ENCODE data around the gene ABCA9. TPM values are rescaled to one million over a fixed set of nuclear protein-coding genes. Genes with fewer than 3 reads are reported as not detected.

ABCA9 gene
- total and polyA plus RNA-seq, 2 experiments from 2014 or later: not detected

DNA sequence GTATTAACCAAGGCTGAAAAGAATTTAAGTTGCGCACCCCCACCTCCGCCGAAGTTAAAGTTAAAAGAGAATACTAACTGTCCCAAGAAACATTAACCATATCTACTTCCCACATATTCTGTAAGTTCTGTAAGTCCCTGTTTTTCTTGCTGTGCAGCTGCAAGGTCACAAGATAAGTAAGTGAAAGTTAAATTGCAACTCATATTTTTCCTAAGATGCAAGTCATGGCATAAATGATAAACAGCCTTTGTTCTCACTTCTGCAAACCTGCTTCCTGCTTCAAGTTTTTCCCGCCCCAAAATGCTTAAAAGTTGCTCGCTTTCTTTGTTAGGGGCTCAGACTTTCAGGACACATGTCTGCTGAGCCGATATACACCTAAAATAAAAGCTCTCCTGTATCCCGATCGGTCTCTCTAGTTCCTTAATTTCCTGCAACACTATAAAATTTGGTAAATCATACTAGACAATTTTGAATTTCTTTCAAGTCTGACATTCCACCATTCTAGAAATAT is 32.6 kb upstream of the ABCA9 start (continued):
- TF ChIP-seq JUNB (IDR thresholded peaks at IDR 0.05; ENCODE audit: unreplicated experiment): no peak
- TF ChIP-seq NANOG (IDR thresholded peaks at IDR 0.05; ENCODE audit: borderline replicate concordance): no peak
- TF ChIP-seq, protein P1, sequence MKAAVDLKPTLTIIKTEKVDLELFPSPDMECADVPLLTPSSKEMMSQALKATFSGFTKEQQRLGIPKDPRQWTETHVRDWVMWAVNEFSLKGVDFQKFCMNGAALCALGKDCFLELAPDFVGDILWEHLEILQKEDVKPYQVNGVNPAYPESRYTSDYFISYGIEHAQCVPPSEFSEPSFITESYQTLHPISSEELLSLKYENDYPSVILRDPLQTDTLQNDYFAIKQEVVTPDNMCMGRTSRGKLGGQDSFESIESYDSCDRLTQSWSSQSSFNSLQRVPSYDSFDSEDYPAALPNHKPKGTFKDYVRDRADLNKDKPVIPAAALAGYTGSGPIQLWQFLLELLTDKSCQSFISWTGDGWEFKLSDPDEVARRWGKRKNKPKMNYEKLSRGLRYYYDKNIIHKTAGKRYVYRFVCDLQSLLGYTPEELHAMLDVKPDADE (IDR thresholded peaks at IDR 0.05): no peak

DNA sequence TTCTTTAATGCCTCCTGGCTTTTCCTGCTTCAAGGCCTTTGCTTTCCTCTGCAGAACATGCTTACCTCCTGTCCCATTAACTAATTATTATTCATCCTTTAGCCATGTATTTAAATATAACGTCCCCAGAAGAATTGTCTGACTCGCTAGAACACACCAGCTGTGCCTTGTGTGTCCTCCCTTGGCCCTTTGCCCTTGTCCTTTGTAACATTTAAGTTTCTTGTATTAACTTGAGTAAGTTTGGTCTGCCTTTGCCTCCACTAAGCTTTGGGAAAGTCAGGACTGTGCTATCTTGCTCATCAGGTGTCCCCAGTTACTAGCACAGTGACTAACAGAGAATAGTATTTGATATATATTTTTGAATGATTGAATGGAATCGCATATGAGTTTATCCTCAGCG is 29.6 kb upstream of the ABCA9 start:
- no peak overlapping the region for H3K27ac ChIP-seq (ENCODE audit: low read depth)
- no peaks in the 10 kb centered on the region for H3K27me3 ChIP-seq (ENCODE audit: insufficient read depth)
- no peak overlapping the region for H3K4me3 ChIP-seq

More for the DNA sequence above, 29.6 kb upstream of the ABCA9 start:
- ATAC-seq (no peak), DNase-seq (ENCODE audit: low spot score) (no peak)
- no peaks in the 10 kb centered on the region for H3K79me2 ChIP-seq (replicated peaks; ENCODE audit: insufficient read depth)
- TF ChIP-seq EZH2phosphoT487 (IDR thresholded peaks at IDR 0.05; ENCODE audit: unreplicated experiment): no peak
- TF ChIP-seq EZH2 (IDR thresholded peaks at IDR 0.05; ENCODE audit: low read depth, unreplicated experiment): no peak
- TF ChIP-seq JUNB (IDR thresholded peaks at IDR 0.05; ENCODE audit: unreplicated experiment): no peak
- TF ChIP-seq, protein P2, sequence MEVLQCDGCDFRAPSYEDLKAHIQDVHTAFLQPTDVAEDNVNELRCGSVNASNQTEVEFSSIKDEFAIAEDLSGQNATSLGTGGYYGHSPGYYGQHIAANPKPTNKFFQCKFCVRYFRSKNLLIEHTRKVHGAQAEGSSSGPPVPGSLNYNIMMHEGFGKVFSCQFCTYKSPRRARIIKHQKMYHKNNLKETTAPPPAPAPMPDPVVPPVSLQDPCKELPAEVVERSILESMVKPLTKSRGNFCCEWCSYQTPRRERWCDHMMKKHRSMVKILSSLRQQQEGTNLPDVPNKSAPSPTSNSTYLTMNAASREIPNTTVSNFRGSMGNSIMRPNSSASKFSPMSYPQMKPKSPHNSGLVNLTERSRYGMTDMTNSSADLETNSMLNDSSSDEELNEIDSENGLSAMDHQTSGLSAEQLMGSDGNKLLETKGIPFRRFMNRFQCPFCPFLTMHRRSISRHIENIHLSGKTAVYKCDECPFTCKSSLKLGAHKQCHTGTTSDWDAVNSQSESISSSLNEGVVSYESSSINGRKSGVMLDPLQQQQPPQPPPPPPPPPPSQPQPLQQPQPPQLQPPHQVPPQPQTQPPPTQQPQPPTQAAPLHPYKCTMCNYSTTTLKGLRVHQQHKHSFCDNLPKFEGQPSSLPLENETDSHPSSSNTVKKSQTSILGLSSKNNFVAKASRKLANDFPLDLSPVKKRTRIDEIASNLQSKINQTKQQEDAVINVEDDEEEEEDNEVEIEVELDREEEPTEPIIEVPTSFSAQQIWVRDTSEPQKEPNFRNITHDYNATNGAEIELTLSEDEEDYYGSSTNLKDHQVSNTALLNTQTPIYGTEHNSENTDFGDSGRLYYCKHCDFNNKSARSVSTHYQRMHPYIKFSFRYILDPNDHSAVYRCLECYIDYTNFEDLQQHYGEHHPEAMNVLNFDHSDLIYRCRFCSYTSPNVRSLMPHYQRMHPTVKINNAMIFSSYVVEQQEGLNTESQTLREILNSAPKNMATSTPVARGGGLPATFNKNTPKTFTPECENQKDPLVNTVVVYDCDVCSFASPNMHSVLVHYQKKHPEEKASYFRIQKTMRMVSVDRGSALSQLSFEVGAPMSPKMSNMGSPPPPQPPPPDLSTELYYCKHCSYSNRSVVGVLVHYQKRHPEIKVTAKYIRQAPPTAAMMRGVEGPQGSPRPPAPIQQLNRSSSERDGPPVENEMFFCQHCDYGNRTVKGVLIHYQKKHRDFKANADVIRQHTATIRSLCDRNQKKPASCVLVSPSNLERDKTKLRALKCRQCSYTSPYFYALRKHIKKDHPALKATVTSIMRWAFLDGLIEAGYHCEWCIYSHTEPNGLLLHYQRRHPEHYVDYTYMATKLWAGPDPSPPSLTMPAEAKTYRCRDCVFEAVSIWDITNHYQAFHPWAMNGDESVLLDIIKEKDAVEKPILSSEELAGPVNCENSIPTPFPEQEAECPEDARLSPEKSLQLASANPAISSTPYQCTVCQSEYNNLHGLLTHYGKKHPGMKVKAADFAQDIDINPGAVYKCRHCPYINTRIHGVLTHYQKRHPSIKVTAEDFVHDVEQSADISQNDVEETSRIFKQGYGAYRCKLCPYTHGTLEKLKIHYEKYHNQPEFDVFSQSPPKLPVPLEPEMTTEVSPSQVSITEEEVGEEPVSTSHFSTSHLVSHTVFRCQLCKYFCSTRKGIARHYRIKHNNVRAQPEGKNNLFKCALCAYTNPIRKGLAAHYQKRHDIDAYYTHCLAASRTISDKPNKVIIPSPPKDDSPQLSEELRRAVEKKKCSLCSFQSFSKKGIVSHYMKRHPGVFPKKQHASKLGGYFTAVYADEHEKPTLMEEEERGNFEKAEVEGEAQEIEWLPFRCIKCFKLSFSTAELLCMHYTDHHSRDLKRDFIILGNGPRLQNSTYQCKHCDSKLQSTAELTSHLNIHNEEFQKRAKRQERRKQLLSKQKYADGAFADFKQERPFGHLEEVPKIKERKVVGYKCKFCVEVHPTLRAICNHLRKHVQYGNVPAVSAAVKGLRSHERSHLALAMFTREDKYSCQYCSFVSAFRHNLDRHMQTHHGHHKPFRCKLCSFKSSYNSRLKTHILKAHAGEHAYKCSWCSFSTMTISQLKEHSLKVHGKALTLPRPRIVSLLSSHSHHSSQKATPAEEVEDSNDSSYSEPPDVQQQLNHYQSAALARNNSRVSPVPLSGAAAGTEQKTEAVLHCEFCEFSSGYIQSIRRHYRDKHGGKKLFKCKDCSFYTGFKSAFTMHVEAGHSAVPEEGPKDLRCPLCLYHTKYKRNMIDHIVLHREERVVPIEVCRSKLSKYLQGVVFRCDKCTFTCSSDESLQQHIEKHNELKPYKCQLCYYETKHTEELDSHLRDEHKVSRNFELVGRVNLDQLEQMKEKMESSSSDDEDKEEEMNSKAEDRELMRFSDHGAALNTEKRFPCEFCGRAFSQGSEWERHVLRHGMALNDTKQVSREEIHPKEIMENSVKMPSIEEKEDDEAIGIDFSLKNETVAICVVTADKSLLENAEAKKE (CRISPR knock-in tag; IDR thresholded peaks at IDR 0.05): no peak
- TF ChIP-seq, protein P3, sequence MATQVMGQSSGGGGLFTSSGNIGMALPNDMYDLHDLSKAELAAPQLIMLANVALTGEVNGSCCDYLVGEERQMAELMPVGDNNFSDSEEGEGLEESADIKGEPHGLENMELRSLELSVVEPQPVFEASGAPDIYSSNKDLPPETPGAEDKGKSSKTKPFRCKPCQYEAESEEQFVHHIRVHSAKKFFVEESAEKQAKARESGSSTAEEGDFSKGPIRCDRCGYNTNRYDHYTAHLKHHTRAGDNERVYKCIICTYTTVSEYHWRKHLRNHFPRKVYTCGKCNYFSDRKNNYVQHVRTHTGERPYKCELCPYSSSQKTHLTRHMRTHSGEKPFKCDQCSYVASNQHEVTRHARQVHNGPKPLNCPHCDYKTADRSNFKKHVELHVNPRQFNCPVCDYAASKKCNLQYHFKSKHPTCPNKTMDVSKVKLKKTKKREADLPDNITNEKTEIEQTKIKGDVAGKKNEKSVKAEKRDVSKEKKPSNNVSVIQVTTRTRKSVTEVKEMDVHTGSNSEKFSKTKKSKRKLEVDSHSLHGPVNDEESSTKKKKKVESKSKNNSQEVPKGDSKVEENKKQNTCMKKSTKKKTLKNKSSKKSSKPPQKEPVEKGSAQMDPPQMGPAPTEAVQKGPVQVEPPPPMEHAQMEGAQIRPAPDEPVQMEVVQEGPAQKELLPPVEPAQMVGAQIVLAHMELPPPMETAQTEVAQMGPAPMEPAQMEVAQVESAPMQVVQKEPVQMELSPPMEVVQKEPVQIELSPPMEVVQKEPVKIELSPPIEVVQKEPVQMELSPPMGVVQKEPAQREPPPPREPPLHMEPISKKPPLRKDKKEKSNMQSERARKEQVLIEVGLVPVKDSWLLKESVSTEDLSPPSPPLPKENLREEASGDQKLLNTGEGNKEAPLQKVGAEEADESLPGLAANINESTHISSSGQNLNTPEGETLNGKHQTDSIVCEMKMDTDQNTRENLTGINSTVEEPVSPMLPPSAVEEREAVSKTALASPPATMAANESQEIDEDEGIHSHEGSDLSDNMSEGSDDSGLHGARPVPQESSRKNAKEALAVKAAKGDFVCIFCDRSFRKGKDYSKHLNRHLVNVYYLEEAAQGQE (IDR thresholded peaks at IDR 0.05; ENCODE audit: unreplicated experiment): no peak
- no peak for TF ChIP-seq CREB1 (CRISPR knock-in tag; IDR thresholded peaks at IDR 0.05; ENCODE audit: low read depth)
- no peak overlapping the region for H2AFZ ChIP-seq
- Mint-ChIP-seq H3K4me3 (no peak overlapping the region), H3K27me3 (ENCODE audit: insufficient read depth, low read depth, poor library complexity) (no peaks in the 10 kb centered on the region), H3K36me3 (ENCODE audit: low read depth) (no peaks in the 10 kb centered on the region), H3K4me1 (no peaks in the 10 kb centered on the region), H3K9me3 (no peaks in the 10 kb centered on the region), H3K27ac (no peak overlapping the region)
- no peak overlapping the region for H3K4me2 ChIP-seq
- H3K4me1 ChIP-seq (ENCODE audit: insufficient read depth): no peaks in the 10 kb centered on the region
- H4K20me1 ChIP-seq (replicated peaks; ENCODE audit: insufficient read depth): no peaks in the 10 kb centered on the region
- H3K9me2 ChIP-seq (ENCODE audit: insufficient read depth): no peaks in the 10 kb centered on the region
- no peaks in the 10 kb centered on the region for H3K36me3 ChIP-seq (ENCODE audit: insufficient read depth)
- no peaks in the 10 kb centered on the region for H3F3A ChIP-seq (replicated peaks; ENCODE audit: low read depth)
